Fibroblast of gingiva (primary cell): ENCODE measurements around the gene IGF2R.
"Not testable (repeated sequence)": the region's sequence is repeated elsewhere in the genome, so short reads cannot be mapped to it uniquely, and the experiment has no call there.

Experiments
- DNase-seq: peaks from one replicate; pipeline ENCODE4 v3.0.0-alpha.2; 2011; ENCODE audit warnings: low read depth

IGF2R gene

DNA sequence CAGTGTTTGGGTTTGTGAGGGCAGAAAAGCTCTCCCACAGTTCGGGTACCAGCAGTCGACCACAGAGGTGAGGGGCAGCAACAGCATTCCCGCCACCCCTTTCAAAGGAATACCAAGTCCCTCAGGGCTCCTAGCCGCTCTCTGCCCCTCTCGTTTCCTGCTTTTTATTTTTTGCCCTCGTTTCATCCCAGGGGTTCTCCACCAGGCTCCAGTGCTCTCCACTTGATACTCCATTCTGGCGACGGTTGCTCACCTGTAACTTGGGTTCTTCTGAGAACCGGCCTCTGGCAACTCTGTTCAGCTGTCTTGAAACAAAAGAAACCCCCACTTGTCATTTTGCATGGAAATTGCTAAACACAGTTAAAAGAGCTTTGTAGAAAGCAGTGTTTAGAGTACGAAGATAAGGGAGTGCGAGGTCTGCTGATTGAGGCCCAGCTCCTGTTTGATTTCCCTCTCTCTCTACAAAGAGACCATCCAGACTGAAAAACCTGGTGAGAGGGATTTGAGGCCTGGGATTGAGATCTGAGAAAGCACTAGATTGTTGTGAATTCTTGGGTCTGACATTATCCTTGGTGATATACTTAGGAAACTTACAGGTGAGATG lies 28.7 kb downstream of the IGF2R start:
- no peak for DNase-seq

DNA sequence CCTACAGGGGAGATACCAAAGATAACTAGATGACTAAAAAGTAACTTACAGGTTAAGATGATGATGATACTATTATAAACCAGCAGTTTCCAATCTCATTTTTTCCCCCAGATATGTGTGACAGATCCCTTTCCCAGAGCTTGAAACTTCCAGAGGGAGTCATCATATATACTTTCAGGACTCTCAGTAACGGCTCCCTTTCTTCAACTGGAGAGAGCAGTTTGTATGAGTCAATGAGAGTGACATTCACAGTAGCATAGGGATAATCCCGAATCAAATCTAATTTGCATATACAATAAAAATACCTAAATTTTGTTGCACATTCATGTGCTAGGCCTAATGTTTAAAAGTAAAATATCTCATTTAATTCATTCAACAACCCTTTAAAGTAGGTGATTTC lies 29.7 kb downstream of the IGF2R start:
- DNase-seq: no peak

DNA sequence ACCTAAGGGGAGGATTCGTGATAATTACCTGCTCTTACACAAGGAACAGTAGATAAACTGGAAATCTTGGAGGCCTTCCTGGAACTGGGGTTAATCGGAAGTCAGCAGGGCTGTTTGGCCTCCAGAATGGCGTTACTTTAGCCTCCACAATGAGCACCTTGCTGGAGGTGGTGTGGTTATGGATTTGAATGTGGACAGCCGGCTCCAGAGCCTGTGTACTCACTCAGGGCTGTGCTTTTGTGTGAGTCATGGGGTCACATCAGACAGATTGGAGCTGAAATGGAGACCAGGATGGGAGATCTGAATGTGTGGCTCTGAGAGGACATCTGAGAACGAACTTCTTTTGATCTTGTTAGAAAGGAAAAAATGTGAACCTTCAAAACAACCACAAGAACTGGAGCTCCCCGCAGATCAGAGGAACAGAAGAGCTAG lies 30.4 kb downstream of the IGF2R start:
- DNase-seq: no peak

DNA sequence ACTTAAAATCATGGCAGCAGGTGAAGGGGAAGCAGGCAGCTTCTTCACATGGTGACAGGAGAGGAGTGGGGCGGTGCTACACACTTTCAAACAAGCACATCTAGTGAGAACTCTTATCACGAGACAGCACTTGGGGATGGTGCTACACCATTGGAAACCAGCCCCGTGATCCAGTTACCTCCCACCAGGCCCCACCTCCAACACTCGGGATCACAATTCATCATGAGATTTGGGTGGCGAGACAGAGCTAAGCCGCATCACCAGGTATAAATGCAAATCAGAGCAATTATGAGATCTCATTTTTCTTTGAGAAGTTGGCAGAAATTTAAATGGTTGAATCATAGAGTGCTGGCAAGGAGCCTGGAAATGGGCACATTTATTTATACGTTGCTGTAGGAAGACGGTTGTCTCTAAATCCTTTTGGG lies 31.4 kb downstream of the IGF2R start:
- DNase-seq: peak; percentile 31

DNA sequence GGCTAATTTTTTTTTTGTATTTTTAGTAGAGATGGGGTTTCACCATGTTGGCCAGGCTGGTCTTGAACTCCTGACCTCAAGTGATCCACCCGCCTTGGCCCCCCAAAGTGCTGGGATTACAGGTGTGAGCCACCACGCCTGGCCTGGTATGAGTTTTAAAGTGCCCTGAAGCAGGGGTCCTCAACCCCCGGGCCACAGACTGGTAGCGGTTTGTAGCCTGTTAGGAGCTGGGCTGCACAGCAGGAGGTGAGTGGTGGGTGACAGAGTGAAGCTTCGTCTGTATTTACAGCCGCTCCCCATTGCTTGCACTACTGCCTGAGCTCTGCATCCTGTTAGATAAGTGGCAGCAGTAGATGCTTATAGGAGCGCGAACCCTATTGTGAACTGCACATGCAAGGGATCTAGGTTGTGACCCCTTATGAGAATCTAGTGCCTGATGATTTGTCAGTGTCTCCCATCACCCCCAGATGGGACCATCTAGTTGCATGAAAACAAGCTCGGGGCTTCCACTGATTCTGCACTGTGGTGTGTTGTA lies 32.1 kb downstream of the IGF2R start:
- DNase-seq: not testable (repeated sequence)

DNA sequence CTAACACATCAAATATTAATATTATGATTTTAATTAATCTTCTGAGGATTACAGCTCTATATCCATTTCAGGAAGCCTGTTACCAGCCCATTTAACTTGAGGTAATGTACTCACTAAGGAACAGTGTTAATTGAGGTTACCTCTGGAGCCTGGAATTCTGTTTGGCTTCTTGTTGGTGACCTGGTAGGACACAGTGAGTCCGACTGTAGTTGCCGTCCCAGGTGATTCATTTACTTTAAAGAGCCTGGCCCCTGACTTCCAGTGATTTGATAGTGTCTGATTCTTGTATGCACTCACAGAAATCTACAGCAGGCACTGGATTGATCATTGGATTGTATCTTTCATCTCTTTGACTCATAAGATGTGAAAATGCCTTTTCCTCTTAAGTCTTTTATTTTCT lies 34.0 kb downstream of the IGF2R start:
- DNase-seq: no peak

DNA sequence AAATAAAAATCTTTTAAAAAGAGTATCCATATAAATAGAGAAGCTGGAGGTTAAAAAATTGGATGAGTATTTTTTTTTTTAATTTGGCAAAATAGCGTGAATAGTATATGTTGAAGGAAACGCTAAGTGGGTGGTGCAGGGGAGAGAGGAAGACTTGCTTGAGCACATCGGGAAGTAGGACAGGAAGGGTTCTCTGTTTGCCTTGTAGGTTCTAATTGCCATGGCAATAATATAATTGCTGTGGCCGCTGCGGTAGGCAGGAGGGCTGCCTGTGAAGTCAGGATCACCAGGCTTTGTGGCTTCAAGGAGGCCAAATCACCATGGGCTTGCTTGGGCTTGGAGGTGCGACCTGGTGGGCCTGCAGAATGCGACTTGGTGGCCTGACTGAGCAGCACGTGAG lies 35.1 kb downstream of the IGF2R start:
- DNase-seq: no peak

DNA sequence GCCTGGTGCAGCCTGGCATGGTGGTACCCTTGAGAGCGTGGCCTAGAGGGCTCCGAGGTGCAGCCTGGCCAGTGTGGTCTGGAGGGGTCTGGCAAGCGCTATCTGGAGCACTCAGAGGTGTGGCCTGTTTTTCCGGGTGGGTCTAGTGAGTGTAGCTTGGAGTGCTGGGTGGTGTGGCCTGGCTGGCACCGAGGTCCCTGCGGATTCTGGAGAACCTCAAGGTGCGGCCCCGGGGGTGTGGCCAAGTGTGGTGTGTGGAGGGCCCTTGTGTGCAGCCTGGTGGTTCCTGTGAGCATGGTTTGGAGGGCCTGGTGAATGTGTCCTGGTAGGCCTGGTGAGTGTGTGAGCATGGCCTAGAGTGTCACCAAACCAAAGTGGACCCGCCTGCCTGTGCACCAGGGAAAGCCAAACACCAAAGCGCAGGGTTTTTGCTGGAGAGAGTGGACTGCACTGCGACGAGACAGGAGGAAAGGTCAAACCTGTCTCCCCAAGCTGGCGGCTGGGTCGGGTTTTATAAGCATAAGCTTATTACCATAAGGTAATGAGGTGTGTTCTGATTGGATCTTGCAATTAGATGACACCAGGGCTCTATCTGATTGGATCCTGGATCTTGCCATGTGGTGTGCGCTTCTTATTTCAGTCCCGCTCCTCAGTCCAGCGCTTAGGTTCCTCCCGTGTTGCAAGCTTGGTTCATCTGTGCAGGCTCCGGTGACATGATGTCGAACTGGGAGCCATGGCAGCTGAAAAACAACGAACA lies 35.7 kb downstream of the IGF2R start:
- no peak for DNase-seq

DNA sequence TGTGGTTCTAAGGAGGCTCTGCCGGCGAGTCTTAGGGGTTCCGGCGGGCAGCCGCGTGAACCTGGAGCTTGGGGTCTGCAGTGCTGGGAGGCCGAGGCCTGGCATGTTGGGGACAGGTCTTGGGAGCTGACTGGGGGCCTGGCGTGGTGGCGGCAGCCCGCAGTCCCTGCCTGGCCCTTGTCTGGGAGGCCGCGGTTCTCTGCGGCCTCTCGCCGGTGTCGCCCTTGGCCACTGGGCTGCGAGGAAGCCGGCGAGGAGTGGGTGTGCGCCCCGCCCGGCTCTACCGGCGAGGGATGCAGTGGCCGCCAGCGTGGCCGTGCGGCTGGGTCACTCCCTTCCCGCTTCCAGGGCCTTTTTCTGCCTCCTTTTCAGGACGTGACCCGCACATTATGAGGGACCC lies 36.3 kb downstream of the IGF2R start:
- no peak for DNase-seq

DNA sequence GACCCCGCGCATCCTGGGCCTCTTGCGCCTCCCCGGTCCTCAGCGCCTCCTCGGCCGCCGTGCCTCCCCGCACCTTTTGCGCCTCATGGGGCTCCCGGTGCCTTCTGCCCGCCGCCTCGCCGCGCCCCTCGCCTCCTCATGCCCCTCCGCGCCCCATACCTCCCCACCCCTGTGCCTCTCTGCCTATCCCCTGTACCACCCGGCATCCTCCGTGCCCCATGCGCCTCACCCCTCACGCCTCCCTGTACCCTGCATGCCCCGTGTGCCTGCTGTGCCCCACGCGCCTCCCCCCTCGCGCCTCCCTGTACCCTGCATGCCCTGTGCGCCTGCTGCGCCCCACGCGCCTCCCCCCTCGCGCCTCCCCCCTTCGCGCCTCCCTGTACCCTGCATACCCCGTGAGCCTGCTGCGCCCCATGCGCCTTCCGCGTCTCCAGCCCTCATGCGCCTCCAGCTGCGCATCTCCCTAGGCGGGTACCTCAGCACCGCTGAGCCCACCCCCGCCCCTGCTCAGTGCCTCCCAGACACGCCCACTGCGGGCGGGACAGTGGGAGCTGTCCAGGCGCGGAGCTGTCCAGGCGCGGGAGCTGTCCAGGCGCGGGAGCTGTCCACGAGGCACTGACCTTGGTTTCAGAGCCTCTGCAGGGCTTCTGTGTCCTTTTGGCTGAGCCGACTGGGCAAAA lies 37.1 kb downstream of the IGF2R start:
- DNase-seq: peak; percentile 33

DNA sequence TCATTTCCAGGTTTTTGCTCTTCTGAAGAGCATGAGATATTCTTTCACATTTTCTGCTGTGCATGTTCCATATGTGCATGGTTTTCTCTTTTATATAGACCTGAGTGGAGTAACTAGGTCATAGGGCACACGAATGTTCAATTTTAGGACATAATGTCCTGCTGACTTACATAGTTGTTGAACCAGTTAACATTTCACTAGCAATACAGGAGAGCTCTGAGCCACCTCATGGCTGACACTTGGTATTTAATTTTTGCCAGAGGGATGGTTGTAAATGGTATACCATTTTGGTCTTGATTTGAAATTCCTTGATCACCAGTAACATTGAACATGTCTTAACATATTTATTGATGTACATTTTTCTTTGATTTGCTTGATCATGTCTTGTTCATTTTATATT lies 38.3 kb downstream of the IGF2R start:
- DNase-seq: no peak

DNA sequence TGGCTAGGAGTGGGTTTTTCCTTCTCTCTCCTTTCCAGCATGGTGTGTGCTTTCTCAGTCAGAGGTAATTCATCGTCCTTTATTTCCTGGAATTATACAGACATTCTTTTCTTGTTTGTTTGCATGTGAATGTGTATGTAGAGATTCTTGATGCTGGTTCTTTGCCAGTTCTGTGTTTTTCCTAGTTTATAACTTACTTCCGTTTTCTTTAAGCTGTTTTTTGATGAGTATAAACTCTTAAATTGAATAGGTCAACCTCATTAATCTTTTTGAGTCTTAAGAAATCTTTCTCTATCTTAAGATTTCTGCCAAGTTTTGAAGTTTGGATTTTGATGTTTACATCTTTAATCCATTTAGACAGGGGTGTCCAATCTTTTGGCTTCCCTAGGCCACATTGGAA lies 38.7 kb downstream of the IGF2R start:
- DNase-seq: no peak

DNA sequence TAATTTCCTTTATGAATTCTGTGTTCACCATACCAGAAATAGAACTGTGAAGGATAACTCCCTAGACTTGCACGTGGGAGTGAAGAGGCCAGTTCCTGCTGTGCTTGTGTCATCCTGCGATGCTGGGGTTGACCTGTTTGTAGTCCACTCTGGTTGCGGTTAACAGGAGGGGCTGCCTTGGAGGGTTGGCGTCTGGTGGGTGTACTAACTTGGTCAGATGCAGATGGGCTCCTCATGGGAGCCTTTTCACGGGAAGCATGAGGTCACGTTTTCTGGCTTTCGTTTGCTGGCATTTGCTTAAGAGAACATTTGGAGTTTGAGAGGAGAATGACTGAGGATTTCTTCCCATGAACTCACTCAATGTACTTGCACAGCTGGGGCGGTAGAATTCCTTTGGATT lies 41.2 kb downstream of the IGF2R start:
- DNase-seq: peak; percentile 39

DNA sequence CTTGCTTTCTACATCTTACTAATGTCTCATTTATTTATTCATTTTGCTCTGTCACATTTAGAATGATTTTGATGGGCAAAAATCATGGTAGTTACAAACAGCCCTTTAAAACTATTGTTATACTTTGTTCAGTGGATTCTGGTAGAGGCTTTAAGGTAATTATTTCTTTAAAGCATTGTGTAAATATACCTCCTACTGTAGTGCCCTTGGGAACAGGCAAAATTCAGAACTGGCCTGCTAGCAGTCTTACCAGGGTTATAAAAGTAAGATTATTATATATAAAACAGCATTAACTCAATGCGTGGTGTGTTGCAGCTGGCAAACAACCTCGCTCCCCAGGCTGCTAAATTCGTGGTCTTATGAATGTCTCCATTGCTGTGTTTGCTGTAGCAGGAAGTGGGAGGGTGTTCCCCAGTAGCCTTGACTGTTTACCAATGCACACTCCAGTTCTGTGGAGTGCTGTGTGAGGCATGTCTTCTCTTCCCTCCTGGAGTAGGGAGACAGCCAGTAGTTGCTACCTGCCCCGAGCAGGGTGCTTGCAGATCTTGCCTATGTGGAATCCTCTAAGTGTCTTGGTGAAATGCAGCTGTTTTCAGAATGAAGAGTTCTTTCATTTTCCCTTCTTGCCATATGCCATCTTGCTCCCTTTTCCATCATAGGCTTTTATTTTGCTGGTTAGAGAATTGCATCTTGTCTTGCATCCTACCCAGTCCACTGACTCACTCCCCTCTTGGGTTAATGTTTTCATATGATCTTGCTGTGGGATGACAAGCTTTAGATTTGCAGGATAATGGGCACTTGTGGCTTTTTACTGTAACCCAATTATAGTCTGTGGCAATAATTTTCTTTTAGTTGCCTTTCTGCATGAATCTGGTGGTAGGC lies 45.3 kb downstream of the IGF2R start:
- DNase-seq: no peak

DNA sequence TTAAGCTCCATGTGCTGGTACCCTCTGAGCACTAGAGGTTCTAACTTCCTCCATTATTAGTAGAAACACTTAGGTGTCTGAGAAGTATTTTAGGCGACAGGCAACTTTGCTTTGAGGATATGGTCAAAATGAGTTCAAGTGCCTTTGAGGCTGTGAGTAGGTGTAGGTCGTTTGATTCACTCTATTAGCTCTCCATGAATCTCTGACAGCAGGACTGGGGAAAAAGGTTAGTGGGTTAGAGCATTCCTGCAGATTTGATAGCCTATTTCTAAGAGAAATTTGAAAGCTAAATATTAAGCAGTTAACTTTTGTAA lies 45.9 kb downstream of the IGF2R start:
- DNase-seq: no peak

DNA sequence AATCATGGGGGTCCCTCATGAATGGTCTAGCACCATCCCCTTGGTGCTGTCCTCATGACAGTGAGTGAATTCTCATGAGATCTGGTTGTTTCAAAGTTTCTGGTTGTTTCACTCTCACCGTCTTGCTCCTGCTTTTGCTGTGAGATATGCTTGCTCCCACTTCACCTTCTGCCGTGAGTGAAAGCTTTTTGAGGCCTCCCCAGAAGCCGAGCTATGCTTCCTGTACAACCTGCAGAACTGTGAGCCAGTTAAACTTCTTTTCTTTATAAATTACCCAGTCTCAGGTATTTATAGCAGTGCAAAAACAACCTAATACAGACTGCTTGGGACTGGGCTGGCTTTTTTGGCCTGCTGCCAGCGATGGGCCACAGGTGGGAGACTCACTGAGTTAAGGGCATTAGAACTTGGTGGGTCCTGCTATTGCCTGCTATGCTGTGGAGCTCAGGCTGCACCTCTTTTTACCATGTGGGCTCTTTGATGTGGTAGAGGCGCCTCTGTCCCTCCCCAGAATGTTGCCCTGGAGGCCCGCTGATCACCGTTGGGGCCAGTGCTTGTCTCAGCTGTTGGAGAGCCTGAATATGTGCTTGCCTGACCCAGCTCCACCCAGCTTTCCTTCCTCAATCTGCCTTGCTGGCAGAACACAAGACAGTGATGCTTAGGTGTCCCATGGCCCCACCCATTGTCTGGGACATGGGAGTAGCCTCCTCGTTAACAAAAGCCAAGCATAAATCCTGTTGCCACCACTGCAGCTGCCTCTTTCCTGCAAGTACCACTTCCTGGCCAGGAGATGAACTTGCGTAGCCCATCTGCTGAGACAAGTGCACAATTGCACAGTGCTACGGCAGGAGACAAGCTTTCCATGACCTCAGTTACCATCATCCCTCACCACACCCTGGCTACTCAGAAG lies 47.1 kb downstream of the IGF2R start:
- no peak for DNase-seq

DNA sequence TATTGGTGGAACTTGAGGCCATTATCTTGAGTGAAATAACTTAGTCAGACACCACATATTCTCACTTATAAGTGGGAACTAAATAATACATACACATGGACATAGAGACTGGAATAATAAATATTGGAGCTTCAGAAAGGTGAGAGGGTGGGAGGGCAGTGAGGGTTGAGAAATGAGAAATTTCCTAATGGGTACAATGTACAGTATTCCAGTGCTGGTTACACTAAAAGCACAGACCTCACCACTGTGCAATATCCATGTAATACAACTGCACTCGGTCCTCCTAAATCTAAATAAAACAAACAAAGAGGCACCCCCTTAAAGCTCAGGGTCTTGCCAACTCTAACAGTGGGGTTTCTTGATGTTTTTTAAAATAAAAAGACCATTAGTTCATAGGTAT lies 53.2 kb downstream of the IGF2R start:
- no peak for DNase-seq

DNA sequence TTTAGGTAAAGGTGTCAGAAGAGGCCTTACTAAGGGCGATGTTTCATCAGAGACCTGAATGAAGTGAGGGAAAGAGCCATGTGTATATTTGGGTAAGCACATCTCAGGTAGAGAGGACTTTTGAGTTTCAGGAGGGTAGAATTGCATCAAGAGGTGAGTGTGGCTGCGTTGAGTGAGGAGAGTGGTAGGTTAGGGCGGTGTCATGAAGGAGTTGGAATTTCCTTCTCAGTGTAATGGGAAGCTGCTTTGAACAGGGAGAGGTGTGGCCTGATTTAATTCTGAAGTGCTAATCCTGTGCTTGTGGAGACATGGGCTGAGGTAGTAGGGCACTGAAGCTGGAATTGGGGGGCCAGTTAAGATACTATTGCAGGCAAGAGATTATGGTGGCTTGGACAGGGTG lies 53.9 kb downstream of the IGF2R start:
- DNase-seq: no peak

DNA sequence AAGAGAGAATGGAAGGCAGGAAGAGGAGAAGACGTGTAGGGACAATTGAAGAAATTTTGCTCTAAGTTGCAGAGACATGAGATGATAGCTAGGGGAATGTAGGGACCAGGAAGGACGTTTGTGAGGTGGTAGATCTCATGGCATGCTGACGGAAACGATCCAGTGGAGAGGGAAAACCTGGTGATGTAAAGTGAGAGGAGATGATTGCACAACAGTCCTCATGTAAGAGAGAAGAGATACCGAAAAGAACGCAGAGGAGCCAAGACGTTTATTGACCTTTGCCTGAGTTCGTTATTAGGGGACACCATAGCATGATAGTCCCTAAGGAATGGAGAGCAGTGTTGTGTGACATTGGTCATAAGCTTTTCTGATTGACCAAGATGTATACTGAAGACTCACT lies 55.3 kb downstream of the IGF2R start:
- DNase-seq: no peak

DNA sequence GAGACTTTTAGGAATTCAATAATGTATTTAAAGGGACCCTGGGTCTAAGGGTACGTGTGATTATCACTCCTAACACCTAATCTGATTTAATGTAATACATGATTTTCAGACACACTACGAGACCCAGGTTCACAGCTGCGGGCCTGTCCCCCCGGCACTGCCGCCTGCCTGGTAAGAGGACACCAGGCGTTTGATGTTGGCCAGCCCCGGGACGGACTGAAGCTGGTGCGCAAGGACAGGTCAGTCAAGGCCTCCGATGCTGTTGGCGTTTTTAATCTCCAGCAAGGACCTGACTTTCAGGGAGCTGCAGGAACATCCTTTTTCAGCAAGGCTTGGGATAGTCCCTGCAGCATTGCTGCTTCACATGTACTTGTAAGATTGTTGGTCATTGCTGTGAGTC lies 58.2 kb downstream of the IGF2R start:
- no peak for DNase-seq

DNA sequence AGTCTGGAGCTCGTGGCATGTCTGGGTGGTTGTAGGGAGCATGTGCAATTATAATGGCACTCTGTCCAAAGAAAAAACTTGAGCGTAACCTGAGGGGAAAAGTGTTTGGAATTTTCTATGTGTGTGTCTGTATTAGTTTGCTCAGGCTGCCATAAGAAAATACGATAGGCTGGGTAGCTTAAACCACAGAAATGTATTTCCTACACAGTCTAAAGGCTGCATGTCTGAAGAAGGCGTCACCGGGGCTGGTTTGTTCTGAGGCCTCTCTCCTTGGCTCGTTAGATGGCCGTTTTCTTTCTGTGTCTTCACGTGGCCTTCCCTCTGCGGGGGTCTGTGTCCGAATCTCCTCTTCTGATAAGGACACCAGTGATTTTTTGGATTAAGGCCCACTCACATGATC lies 59.0 kb downstream of the IGF2R start:
- DNase-seq: no peak
